Suprapubic skin (tissue), 4 donors: ENCODE measurements around the gene MNS1. TPM values are rescaled to one million over a fixed set of nuclear protein-coding genes. Genes with fewer than 3 reads are reported as not detected.
"Not testable (repeated sequence)": the region's sequence is repeated elsewhere in the genome, so short reads cannot be mapped to it uniquely, and the experiment has no call there.

Source experiments
- DNase-seq, 2 donors: peaks; one replicate each; pipeline ENCODE4 v3.0.0-alpha.2; 2019; ENCODE audit warnings: low spot score in 2 of 2
- H3K27ac ChIP-seq: fragments of 200-600 bp; sonication (generic); one replicate; pipeline ENCODE4 v1.5.1; 2019
- H3K27me3 ChIP-seq: fragments of 200-600 bp; sonication (generic); one replicate; pipeline ENCODE4 v1.5.1; 2019
- H3K36me3 ChIP-seq: fragments of 200-600 bp; sonication (generic); one replicate; pipeline ENCODE4 v1.5.1; 2019
- H3K4me1 ChIP-seq: fragments of 200-600 bp; sonication (generic); one replicate; pipeline ENCODE4 v1.5.1; 2019
- H3K4me3 ChIP-seq: fragments of 200-600 bp; sonication (generic); one replicate; pipeline ENCODE4 v1.5.1; 2019; ENCODE audit warnings: mild to moderate bottlenecking
- H3K9me3 ChIP-seq: fragments of 200-600 bp; sonication (generic); one replicate; pipeline ENCODE4 v1.5.1; 2019
- EP300 ChIP-seq: sonication (generic); formaldehyde crosslinking; IDR thresholded peaks from one replicate; pipeline ENCODE4 v1.6.1; 2017; ENCODE audit warnings: antibody characterized with exemption
- POLR2A ChIP-seq, 2 donors: fragments of 450-650 bp; IDR thresholded peaks; one replicate each; pipeline ENCODE4 v1.6.1; 2017; ENCODE audit warnings: antibody characterized with exemption in 2 of 2, mild to moderate bottlenecking in 2 of 2, moderate library complexity in 2 of 2
- POLR2AphosphoS5 ChIP-seq, 3 donors: sonication (generic); formaldehyde crosslinking; IDR thresholded peaks; one replicate each; pipeline ENCODE4 v1.6.1; 2017; ENCODE audit warnings: antibody characterized with exemption in 3 of 3
- WGBS: methylation state at CpG from one replicate; pipeline ENCODE4 v1.1.5; 2018; 5-methylcytosine and 5-hydroxymethylcytosine counted together
- total RNA-seq, 4 donors: library from RNA; depleted of rRNA; stranded (reverse); fragments of >200 nt; gene quantifications; one replicate each; pipeline ENCODE4 v1.1.0, GENCODE V29; 2016
- TF ChIP-seq, protein P1 (sequence below), 2 donors: fragments of 200-600 bp in 1 of 2; fragments of 450-650 bp in 1 of 2; sonication (generic) in 1 of 2; IDR thresholded peaks; one replicate each; pipeline ENCODE4 v1.5.1; 2016 to 2019; ENCODE audit warnings: antibody characterized with exemption in 2 of 2, mild to moderate bottlenecking in 1 of 2, moderate library complexity in 1 of 2

Gene MNS1
- total RNA-seq, 4 donors from 2014 or later, result 0.23 to 1.6 TPM; not detected in 2

DNA sequence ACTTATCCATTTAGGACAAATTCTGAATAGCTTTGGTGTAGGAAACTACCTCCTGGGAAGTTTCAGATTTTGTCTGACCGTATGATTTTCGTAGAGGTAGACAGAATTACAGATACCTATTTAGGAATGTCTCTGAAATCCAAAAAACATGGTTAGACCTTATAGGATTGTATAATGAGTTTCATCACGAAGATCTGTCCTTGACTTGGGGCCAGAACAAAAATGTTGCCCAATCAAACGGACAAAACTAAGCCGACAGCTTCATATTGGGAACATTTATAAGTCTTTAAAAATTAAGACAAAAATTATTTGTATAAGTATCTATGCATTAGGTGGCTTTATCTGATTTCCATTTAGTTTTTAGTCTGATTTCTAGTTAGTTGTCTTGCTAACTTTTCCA lies 32.6 kb downstream of the MNS1 start:
- 92% methylated on average over 5 of the region's 5 CpGs for WGBS
- Histone ChIP-seq H3K27me3 (no peaks in the 10 kb centered on the region), H3K4me1 (no peaks in the 10 kb centered on the region), H3K27ac (no peak overlapping the region), H3K4me3 (no peak overlapping the region), H3K9me3 (no peaks in the 10 kb centered on the region), H3K36me3 (peaks cover 8% of the 10 kb centered on the region)
- TF ChIP-seq, protein P1, sequence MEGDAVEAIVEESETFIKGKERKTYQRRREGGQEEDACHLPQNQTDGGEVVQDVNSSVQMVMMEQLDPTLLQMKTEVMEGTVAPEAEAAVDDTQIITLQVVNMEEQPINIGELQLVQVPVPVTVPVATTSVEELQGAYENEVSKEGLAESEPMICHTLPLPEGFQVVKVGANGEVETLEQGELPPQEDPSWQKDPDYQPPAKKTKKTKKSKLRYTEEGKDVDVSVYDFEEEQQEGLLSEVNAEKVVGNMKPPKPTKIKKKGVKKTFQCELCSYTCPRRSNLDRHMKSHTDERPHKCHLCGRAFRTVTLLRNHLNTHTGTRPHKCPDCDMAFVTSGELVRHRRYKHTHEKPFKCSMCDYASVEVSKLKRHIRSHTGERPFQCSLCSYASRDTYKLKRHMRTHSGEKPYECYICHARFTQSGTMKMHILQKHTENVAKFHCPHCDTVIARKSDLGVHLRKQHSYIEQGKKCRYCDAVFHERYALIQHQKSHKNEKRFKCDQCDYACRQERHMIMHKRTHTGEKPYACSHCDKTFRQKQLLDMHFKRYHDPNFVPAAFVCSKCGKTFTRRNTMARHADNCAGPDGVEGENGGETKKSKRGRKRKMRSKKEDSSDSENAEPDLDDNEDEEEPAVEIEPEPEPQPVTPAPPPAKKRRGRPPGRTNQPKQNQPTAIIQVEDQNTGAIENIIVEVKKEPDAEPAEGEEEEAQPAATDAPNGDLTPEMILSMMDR (IDR thresholded peaks at IDR 0.05), result no peak
- no peak for TF ChIP-seq EP300
- no peak for DNase-seq

DNA sequence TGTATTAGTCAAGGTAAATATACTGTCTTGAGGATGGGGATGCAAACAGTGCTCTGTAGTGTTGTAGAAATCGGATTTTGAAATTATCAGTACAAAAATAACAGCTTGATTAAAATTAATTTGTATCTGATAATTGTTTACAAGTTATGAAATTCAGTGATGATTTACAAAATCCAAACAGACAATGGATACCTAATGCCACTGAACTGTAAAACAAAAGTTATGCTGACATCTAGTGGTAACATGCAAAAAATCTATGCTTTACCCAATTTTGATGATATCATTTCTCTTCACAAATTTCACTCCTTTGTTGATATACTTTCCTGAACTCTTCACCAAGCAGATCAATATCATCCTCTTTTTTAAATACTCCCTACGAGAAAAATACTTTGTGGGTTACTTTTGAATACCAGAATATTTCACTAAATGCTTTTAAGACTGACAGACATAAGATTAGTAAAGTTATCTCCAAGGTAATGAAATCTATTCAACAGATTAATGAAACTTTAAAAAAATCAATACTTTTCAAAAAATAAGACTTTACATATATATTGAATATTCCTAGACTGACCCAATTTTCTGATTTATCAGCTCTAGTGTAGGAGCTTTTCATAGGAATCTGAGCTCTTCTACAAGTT lies 36.0 kb downstream of the MNS1 start:
- no peaks in the 10 kb centered on the region for H3K4me1 ChIP-seq
- no peak overlapping the region for H3K4me3 ChIP-seq
- H3K27me3 ChIP-seq, result no peaks in the 10 kb centered on the region
- no peak for DNase-seq
- 15% methylated on average over 2 of the region's 2 CpGs for WGBS
- H3K9me3 ChIP-seq, result no peaks in the 10 kb centered on the region
- H3K36me3 ChIP-seq, result peaks cover 8% of the 10 kb centered on the region
- TF ChIP-seq POLR2A (IDR thresholded peaks at IDR 0.05), result no peak
- TF ChIP-seq, protein P1 (IDR thresholded peaks at IDR 0.05), result peak in 1 of 2 donors; percentile 7
- no peak for TF ChIP-seq POLR2AphosphoS5 (IDR thresholded peaks at IDR 0.05)
- no peak for TF ChIP-seq EP300
- H3K27ac ChIP-seq, result no peak overlapping the region

DNA sequence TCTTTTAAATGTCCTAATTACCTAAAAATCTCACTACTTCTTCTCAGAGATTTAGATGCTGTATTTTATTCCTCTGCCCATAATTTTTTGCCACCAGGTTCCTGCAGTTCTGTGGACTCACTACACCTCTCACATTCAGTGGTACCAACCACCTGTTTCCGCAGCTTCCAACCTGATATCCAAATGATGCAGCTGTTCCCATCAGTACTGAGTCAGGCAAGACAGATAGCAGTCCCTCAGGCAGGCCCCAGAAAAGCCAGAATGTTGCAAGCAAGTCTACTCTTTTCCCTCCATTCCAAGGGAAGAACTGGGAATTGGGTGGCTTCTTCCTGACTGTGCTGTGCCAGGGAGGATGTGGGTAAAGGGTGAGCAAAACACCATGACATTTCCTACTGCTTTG lies 39.0 kb downstream of the MNS1 start:
- TF ChIP-seq, protein P1 (IDR thresholded peaks at IDR 0.05), result no peak
- TF ChIP-seq POLR2A (IDR thresholded peaks at IDR 0.05) (no peak), POLR2AphosphoS5 (IDR thresholded peaks at IDR 0.05) (no peak), EP300 (no peak)
- WGBS, result 100% methylated on average over 1 of the region's 1 CpG
- no peaks in the 10 kb centered on the region for H3K4me1 ChIP-seq
- no peak overlapping the region for H3K27ac ChIP-seq
- peaks cover 5% of the 10 kb centered on the region for H3K36me3 ChIP-seq
- no peak overlapping the region for H3K4me3 ChIP-seq
- no peak for DNase-seq
- H3K9me3 ChIP-seq, result no peaks in the 10 kb centered on the region
- no peaks in the 10 kb centered on the region for H3K27me3 ChIP-seq

DNA sequence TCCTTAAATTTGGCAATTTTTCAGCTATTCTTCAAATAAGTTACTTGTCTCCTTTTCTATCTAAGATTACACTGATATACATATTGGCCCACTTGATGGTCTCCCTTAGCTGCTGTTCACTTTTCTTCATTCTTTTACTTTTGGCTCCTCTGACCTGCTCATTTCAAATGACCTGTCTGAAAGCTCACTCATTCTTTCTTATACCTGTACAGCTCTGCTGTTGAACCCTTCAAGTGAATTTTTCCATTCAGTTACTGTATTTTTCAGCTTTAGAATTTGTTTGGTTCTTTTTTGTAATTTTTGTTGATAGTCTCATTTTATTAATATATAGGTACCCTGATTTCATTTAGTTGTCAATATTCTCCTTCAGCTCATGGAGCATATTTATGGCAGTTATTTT lies 39.7 kb downstream of the MNS1 start:
- TF ChIP-seq POLR2A (IDR thresholded peaks at IDR 0.05), result no peak
- TF ChIP-seq POLR2AphosphoS5 (IDR thresholded peaks at IDR 0.05), result no peak
- TF ChIP-seq, protein P1 (IDR thresholded peaks at IDR 0.05), result no peak
- no peak for TF ChIP-seq EP300
- Histone ChIP-seq H3K9me3 (no peaks in the 10 kb centered on the region), H3K27ac (no peak overlapping the region), H3K27me3 (no peaks in the 10 kb centered on the region), H3K4me3 (no peak overlapping the region), H3K4me1 (no peaks in the 10 kb centered on the region), H3K36me3 (no peaks in the 10 kb centered on the region)
- no peak for DNase-seq

GRCh38 chr15:56413114-56413733 lies 51.7 kb downstream of the MNS1 start:
- DNase-seq, result not testable (repeated sequence)

More at GRCh38 chr15:56413114-56413733, 51.7 kb downstream of the MNS1 start:
- not testable (repeated sequence) for H3K4me1 ChIP-seq, H3K36me3 ChIP-seq, H3K27ac ChIP-seq, H3K27me3 ChIP-seq, H3K9me3 ChIP-seq, H3K4me3 ChIP-seq
- WGBS, result 67% methylated on average over 1 of the region's 1 CpG
